Ishikawa (cell line): ENCODE results near the gene NTRK1.

ENCODE experiments used
- EP300 ChIP-seq: IDR thresholded peaks from 2 replicates; pipeline ENCODE4 v1.6.1; 2012; ENCODE audit warnings: borderline replicate concordance
- MAX ChIP-seq: IDR thresholded peaks from 2 replicates; pipeline ENCODE4 v1.6.1; 2012
- NFIC ChIP-seq: IDR thresholded peaks from 2 replicates; pipeline ENCODE4 v1.6.1; 2012
- REST ChIP-seq: IDR thresholded peaks from 2 replicates; pipeline ENCODE4 v1.6.1; 2012; ENCODE audit warnings: low read depth, mild to moderate bottlenecking
- TAF1 ChIP-seq: IDR thresholded peaks from 2 replicates; pipeline ENCODE4 v1.6.1; 2012; ENCODE audit warnings: low read depth, mild to moderate bottlenecking
- ZBTB7A ChIP-seq: IDR thresholded peaks from 2 replicates; pipeline ENCODE4 v1.6.1; 2012; ENCODE audit warnings: low read depth

DNA sequence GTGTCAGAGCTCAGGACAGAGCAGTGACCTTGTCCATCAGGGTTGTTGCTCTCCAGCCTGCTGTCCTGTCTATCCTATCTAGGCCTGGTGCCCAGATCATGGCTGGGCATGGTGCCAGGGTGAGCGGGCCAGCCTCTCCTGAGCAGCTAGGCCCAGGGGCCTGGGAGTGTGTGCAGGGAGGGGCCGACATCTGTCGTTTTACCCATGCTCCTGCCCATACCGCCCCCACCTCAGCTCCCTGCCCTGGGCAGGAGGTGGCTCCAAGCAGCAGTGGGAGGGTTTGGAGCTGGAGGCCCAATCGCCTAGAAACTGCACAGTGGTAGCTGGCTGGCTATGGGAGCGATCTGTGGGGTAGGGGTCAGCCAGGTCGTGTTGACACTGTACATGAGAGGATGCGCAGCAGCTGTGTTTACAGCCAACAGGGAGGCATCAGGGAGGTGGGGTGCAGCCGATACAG is 8.2 kb upstream of the NTRK1 start:
- TF ChIP-seq REST (no peak), ZBTB7A (no peak), EP300 (no peak), TAF1 (no peak), NFIC (0 out of 2 replicates have a peak, but pooled peaks have one; percentile 19), MAX (no peak)
